NCI-H128 (cell line): Measurements from ENCODE around the gene SLC9C2.
"Not testable (repeated sequence)": the region's sequence is repeated elsewhere in the genome, so short reads cannot be mapped to it uniquely, and the experiment has no call there.

Experiments used
- DNase-seq: peaks from one replicate; lab custom pipeline; 2025; ENCODE audit not compliant: unreplicated experiment; lab: John Stamatoyannopoulos, UW

Gene SLC9C2

GRCh38 chr1:173603056-173603591, at the start of gene SLC9C2:
TSS of gene SLC9C2 (minus strand) at chr1:173603072. CDS start at chr1:173601776, 1,296 bp downstream.
- no peak for DNase-seq

- no peak for DNase-seq
Observed at GRCh38 chr1:173648880-173649605, 46.2 kb upstream of the SLC9C2 start.

GRCh38 chr1:173646656-173647055, 43.8 kb upstream of the SLC9C2 start:
- DNase-seq = no peak

GRCh38 chr1:173642450-173643139, 39.7 kb upstream of the SLC9C2 start:
- DNase-seq = not testable (repeated sequence)

- no peak for DNase-seq
Observed at GRCh38 chr1:173639102-173639501, 36.2 kb upstream of the SLC9C2 start.

GRCh38 chr1:173638043-173639021, 35.5 kb upstream of the SLC9C2 start:
- no peak for DNase-seq

- DNase-seq = not testable (repeated sequence)
Observed at GRCh38 chr1:173637236-173638042, 34.6 kb upstream of the SLC9C2 start.

- no peak for DNase-seq
Observed at GRCh38 chr1:173635116-173635515, 32.2 kb upstream of the SLC9C2 start, which contains the start of gene TEX50. TSS of gene TEX50 (plus strand) at chr1:173635338. CDS start at chr1:173635522, 184 bp downstream.

- no peak for DNase-seq
Observed at GRCh38 chr1:173628888-173629287, 26.0 kb upstream of the SLC9C2 start.

- DNase-seq = no peak
Observed at GRCh38 chr1:173627269-173627668, 24.4 kb upstream of the SLC9C2 start.

GRCh38 chr1:173616859-173617258, 14.0 kb upstream of the SLC9C2 start:
- no peak for DNase-seq

GRCh38 chr1:173613086-173613485, 10.2 kb upstream of the SLC9C2 start:
- not testable (repeated sequence) for DNase-seq

- DNase-seq = no peak
Observed at GRCh38 chr1:173608503-173609216, 5.8 kb upstream of the SLC9C2 start.

GRCh38 chr1:173601588-173601987, 1.3 kb downstream of the SLC9C2 start:
- DNase-seq = no peak

- no peak for DNase-seq
Observed at GRCh38 chr1:173596097-173596825, 6.6 kb downstream of the SLC9C2 start.

GRCh38 chr1:173591138-173591537, 11.7 kb downstream of the SLC9C2 start:
- not testable (repeated sequence) for DNase-seq

- DNase-seq = no peak
Observed at GRCh38 chr1:173590557-173590956, 12.3 kb downstream of the SLC9C2 start.

- no peak for DNase-seq
Observed at GRCh38 chr1:173581383-173582079, 21.3 kb downstream of the SLC9C2 start.
